ENCODE measurements around the gene CADM1.

DNA sequence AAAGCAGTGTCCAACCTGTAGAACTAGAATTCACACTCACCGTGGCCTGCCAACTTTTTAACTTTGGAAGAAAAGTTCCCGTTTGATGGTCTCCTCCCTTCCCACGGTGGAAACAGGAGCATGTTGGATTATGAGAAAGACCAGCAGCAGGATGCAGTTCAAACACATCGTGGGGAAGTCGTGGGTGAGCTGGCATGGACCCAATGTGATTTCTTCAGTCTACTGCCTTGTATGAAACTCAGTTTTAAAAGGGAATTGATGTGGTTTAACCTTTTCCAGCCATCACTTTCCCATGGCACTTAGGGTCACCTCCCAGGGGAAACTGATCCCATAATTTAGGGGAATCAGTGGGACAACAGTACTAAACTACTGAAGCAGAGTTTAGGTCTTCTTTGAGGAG lies 318.3 kb downstream of the CADM1 start:
- no peak for TF ChIP-seq CTCF (IDR thresholded peaks at IDR 0.05)
- TF ChIP-seq POLR2A (IDR thresholded peaks at IDR 0.05) = no peak
